ENCODE results near the gene TMEM87A.
"Not testable (repeated sequence)": the region's sequence is repeated elsewhere in the genome, so short reads cannot be mapped to it uniquely, and the experiment has no call there.

Gene TMEM87A

GRCh38 chr15:42272939-42273899 lies at the start of gene TMEM87A, which contains the start of gene GANC:
Gene TMEM87A (minus strand): TSS chr15:42273433. CDS start chr15:42273398, 35 bp downstream.
Gene GANC (plus strand): TSS chr15:42273201. CDS start chr15:42274482, 1,281 bp downstream.
- peak; percentile 97 for DNase-seq (ENCODE audit: low spot score)

GRCh38 chr15:42319206-42319605 lies 46.0 kb upstream of the TMEM87A start:
- DNase-seq (ENCODE audit: low spot score) = no peak

GRCh38 chr15:42316282-42316805 lies 43.1 kb upstream of the TMEM87A start:
- DNase-seq (ENCODE audit: low spot score) = not testable (repeated sequence)

GRCh38 chr15:42315521-42315920 lies 42.3 kb upstream of the TMEM87A start:
- DNase-seq (ENCODE audit: low spot score) = no peak

GRCh38 chr15:42314818-42315217 lies 41.6 kb upstream of the TMEM87A start:
- DNase-seq (ENCODE audit: low spot score) = no peak

GRCh38 chr15:42313463-42313862 lies 40.2 kb upstream of the TMEM87A start:
- no peak for DNase-seq (ENCODE audit: low spot score)

- no peak for DNase-seq (ENCODE audit: low spot score)
Measured at GRCh38 chr15:42306681-42307080, 33.4 kb upstream of the TMEM87A start.

- not testable (repeated sequence) for DNase-seq (ENCODE audit: low spot score)
Measured at GRCh38 chr15:42301004-42301403, 27.8 kb upstream of the TMEM87A start.

- no peak for DNase-seq (ENCODE audit: low spot score)
Measured at GRCh38 chr15:42289166-42289565, 15.9 kb upstream of the TMEM87A start.

GRCh38 chr15:42287931-42288330 lies 14.7 kb upstream of the TMEM87A start:
- no peak for DNase-seq (ENCODE audit: low spot score)

- DNase-seq (ENCODE audit: low spot score) = no peak
Measured at GRCh38 chr15:42286445-42287029, 13.3 kb upstream of the TMEM87A start.

- no peak for DNase-seq (ENCODE audit: low spot score)
Measured at GRCh38 chr15:42285034-42285433, 11.8 kb upstream of the TMEM87A start.

GRCh38 chr15:42284551-42284950 lies 11.3 kb upstream of the TMEM87A start:
- no peak for DNase-seq (ENCODE audit: low spot score)

GRCh38 chr15:42283671-42284070 lies 10.4 kb upstream of the TMEM87A start:
- no peak for DNase-seq (ENCODE audit: low spot score)

GRCh38 chr15:42282926-42283325 lies 9.7 kb upstream of the TMEM87A start:
- DNase-seq (ENCODE audit: low spot score) = no peak

- DNase-seq (ENCODE audit: low spot score) = no peak
Measured at GRCh38 chr15:42282344-42282743, 9.1 kb upstream of the TMEM87A start.

GRCh38 chr15:42279234-42279723 lies 6.0 kb upstream of the TMEM87A start:
- no peak for DNase-seq (ENCODE audit: low spot score)

- no peak for DNase-seq (ENCODE audit: low spot score)
Measured at GRCh38 chr15:42276762-42277161, 3.5 kb upstream of the TMEM87A start.

GRCh38 chr15:42275780-42276391 lies 2.7 kb upstream of the TMEM87A start:
- no peak for DNase-seq (ENCODE audit: low spot score)

GRCh38 chr15:42274702-42274989 lies 1.4 kb upstream of the TMEM87A start:
- DNase-seq (ENCODE audit: low spot score) = no peak

- peak; percentile 64 for DNase-seq (ENCODE audit: low spot score)
Measured at GRCh38 chr15:42273900-42274701, 868 bp upstream of the TMEM87A start.

GRCh38 chr15:42270996-42271395 lies 2.2 kb downstream of the TMEM87A start:
- no peak for DNase-seq (ENCODE audit: low spot score)

All from CD4-positive, alpha-beta T cell treated with Interleukin-2 at 100 ng/mL for 4 hours (primary cell).